Urinary bladder (tissue), 4 donors: Measurements from ENCODE around the gene AGR3. TPM values are rescaled to one million over a fixed set of nuclear protein-coding genes. Genes with fewer than 3 reads are reported as not detected.
A peak's percentile ranks its signal among the peaks of the same experiment; 100 is the strongest.
"Not testable (repeated sequence)": the region's sequence is repeated elsewhere in the genome, so short reads cannot be mapped to it uniquely, and the experiment has no call there.

Experiments used
- DNase-seq: peaks from one replicate; pipeline ENCODE4 v3.0.0-alpha.2; 2015; ENCODE audit errors: extremely low spot score
- H3K27ac ChIP-seq: one replicate; pipeline ENCODE4 v1.5.1; 2013; ENCODE audit warnings: low read depth, mild to moderate bottlenecking, moderate library complexity
- H3K36me3 ChIP-seq: one replicate; pipeline ENCODE4 v1.6.1; 2013; ENCODE audit warnings: mild to moderate bottlenecking, moderate library complexity; ENCODE audit not compliant: insufficient read depth
- H3K4me1 ChIP-seq: one replicate; pipeline ENCODE4 v1.6.1; 2013; ENCODE audit warnings: mild to moderate bottlenecking, moderate library complexity; ENCODE audit not compliant: insufficient read depth
- H3K4me3 ChIP-seq: one replicate; pipeline ENCODE4 v1.5.1; 2013; ENCODE audit warnings: low read depth, low read length
- WGBS: extraction: QIAGEN DNeasy Blood & Tissue Kit; methylation state at CpG from one replicate; pipeline ENCODE4 v1.1.7; 2013; 5-methylcytosine and 5-hydroxymethylcytosine counted together
- polyA plus RNA-seq: library from polyadenylated mRNA; stranded (reverse); fragments of 200-250 nt; gene quantifications from one replicate; pipeline ENCODE4 v1.2.3, GENCODE V29; 2013
- total RNA-seq: library from RNA; depleted of rRNA; stranded (reverse); fragments of >200 nt; gene quantifications from one replicate; pipeline ENCODE4 v1.2.3, GENCODE V29; 2014
- donor health status: healthy with polysubstance abuse.
- donor health status: healthy.

AGR3 gene
- total and polyA plus RNA-seq, 2 donors = 6.8 to 16.8 TPM

DNA sequence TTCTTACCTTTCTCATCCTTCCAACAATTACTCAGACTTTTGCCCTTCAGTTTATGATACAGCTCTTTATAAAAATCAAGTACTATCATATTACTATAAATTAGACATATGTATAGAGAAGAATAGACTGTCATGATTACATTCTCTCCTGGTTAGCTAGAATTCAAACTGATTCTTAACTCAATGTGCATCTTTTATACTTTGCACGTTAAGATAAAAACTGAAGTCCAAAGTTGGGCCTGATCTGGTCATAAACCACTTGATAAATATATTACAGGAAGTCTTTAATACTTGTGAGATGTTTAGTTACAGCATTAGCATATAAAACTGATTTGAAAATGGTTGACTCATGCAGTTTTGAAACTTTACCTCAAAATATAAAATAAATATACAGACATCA, 2.6 kb downstream of the AGR3 start:
- Histone ChIP-seq H3K4me1 (peaks cover 3% of the 10 kb centered on the region), H3K4me3 (no peak overlapping the region), H3K27ac (no peak overlapping the region), H3K36me3 (no peaks in the 10 kb centered on the region)
- no peak for DNase-seq
- 61% methylated on average over 1 of the region's 1 CpG for whole genome bisulfite sequencing

DNA sequence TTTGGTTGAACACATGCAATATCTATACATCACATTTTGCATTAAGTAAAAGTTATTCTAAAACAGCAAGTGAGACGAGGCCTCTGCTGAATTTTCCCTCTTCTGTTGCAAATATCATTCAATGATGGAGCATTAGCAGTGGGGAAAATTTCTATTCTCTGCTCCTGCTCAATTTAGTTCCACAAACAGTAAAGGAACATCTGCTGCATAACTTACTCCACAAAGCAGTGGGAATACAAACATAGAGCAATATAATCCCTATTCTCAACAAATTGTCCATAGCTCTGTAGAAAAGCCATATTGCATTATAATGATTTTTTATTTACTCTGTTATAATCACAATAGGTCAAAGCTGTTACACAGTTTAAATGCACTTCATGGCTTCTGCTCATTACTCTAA, 5.9 kb downstream of the AGR3 start:
- 88% methylated on average over 1 of the region's 1 CpG for WGBS
- no peak overlapping the region for H3K4me3 ChIP-seq
- H3K4me1 ChIP-seq = peaks cover 3% of the 10 kb centered on the region
- H3K36me3 ChIP-seq = no peaks in the 10 kb centered on the region
- H3K27ac ChIP-seq = no peak overlapping the region
- no peak for DNase-seq

DNA sequence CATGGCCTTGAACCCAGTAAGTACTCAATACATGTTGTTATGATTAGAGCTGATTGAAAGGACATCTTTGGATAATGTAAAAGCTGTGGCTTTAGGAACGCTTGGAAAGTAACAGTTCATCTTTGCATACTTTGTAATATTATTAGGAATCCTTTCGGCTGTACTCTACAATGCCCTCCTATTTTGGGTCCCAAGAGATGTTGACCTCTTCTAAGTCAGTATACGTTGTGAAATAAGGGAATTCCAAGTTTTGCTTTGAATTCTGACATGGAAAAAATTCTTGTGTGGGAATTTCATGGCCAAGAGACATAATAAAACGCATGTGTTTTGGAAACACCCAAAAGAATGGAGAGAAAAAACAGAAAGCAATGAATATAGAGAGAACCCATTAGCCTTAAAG, 7.7 kb downstream of the AGR3 start:
- WGBS = 60% methylated on average over 4 of the region's 4 CpGs
- Histone ChIP-seq H3K4me1 (no peaks in the 10 kb centered on the region), H3K36me3 (no peaks in the 10 kb centered on the region), H3K4me3 (no peak overlapping the region), H3K27ac (no peak overlapping the region)
- DNase-seq = no peak

DNA sequence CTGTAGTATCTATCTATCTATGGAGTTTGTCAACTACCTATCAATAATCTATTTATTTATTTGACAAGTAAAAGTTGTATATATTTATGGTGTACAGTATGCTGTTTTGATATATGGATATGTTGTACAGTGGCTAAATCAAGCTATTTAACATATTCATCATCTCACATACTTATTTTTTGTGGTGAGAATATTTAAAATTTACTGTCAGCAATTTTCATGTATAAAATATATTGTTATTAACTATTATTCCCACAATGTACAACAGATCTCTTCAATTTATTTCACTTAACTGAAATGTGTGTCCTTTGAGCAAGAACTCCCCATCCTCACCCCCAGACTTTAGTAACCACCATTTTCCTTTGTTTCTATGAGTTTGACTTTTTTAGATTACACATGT, 14.5 kb downstream of the AGR3 start:
- no peaks in the 10 kb centered on the region for H3K4me1 ChIP-seq
- H3K4me3 ChIP-seq = no peak overlapping the region

DNA sequence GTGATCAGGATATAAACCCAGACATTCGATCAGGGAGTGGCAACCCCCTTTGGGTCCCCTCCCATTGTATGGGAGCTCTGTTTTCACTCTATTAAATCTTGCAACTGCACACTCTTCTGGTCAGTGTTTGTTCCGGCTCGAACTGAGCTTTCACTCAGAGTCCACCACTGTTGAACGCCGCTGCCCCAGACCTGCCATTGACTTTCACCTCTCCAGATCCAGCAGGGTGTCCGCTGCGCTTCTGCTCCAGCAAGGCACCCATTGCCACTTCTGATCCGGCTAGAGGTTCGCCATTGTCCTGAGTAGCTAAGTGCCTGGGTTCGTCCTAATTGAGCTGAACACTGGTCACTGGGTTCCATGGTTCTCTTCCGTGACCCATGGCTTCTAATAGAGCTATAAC, 28.6 kb downstream of the AGR3 start:
- H3K27ac ChIP-seq, DNase-seq: not testable (repeated sequence)
- WGBS = 94% methylated on average over 11 of the region's 11 CpGs

More for the DNA sequence above, 14.5 kb downstream of the AGR3 start:
- Histone ChIP-seq H3K36me3 (no peaks in the 10 kb centered on the region), H3K27ac (no peak overlapping the region)
- DNase-seq = no peak

DNA sequence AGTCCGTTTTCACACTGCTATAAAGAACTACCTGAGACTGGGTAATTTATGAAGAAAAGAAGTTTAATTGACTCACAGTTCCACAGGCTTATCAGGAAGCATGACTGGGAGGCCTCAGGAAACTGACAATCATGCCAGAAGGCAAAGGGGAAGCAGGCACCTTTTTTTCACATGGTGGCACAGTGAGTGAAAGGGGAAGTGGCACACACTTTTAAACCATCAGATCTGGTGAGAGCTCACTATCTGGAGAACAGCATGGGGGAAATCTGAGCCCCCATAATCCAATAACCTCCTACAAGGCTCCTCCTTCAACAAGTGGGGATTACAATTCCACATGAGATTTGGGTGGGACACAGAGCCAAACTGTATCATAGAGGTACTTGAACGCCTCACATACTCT, 30.0 kb downstream of the AGR3 start:
- Histone ChIP-seq H3K36me3 (no peaks in the 10 kb centered on the region), H3K4me3 (no peak overlapping the region), H3K27ac (no peak overlapping the region), H3K4me1 (no peaks in the 10 kb centered on the region)
- no peak for DNase-seq
- WGBS = 47% methylated on average over 2 of the region's 2 CpGs

More for the DNA sequence above, 28.6 kb downstream of the AGR3 start:
- H3K36me3 ChIP-seq, H3K4me3 ChIP-seq, H3K4me1 ChIP-seq: not testable (repeated sequence)

DNA sequence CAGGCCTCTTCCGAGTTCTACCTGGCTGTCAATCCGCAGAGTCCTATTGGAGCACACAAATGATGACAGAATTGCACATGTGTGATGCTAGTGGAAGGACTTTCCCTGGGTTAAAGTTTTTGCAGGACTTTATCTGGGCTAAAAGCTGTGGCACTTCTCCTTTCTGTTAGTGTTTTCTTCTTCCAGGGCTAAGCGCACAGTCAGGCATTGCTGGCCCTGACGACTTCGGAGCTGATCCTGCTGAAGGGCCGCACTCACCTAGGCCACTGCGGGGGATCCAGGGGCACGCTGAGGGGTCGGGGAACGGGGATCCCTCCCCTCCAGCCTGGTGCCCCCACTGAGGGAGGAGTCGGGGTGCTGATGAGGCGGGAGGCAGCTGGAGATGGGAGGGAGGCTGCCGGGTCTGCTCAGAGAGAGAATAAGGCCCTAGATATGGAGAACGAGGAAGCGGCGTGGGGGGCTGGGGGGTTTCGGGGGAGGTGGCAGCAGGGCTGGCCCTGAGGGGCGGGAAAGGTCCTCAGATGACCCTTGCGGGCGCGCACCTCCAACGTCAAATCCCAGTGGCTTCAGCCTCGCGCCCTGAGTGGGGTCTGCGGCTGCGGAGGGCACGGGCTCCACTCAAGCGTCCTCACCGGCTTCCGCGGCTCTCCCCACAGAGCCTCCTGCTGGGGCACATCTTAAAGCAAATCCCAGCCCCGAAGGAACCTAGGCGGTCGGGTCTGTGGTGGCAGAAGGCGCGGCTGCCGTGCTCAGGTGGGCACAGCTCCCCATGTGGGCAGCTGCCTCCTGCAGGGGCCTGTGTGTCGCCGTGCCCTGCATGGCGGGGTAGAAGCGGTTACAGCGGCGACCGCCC, 30.9 kb downstream of the AGR3 start:
- no peak for DNase-seq
- WGBS = 78% methylated on average over 44 of the region's 44 CpGs
- Histone ChIP-seq H3K4me1 (no peaks in the 10 kb centered on the region), H3K36me3 (no peaks in the 10 kb centered on the region), H3K27ac (no peak overlapping the region), H3K4me3 (no peak overlapping the region)

DNA sequence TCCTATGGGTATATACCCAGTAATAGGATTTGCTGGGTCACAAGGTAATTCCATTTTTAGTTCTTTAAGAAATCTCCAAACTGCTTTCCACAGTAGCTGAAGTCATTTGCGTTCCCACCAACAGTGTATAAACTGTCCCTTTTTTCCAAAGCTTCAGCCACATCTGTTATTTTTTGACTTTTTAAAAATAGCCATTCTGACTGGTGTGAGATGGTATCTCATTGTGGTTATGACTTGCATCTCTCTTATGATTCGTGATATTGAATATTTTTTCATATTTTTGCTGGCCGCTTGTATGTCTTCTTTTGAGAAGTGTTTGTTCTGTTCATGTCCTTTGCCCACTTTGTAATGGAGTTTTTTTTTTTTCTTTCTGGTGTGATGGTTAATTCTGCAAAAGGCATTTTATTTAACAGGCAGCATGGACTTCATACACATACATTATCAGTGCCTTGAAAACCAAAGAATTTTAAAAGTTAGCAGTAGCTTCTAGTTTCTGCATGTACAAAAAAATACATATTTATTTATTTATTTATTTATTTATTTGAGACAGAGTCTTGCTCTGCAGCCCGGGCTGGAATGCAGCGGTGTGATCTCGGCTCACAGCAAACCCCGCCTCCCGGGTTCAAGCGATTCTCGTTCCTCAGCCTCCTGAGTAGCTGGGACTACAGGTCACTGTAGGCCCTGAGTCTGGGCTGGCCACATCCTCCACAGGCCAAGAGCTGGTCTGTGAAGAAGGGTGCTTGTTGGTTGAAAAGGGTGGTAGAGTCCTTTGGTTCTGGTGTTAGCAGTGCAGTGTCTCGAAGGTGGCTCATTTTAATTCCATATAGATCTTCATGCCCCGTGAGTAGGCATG, 32.3 kb downstream of the AGR3 start:
- no peak overlapping the region for H3K27ac ChIP-seq
- 94% methylated on average over 12 of the region's 12 CpGs for WGBS
- no peak overlapping the region for H3K4me3 ChIP-seq
- no peak for DNase-seq
- no peaks in the 10 kb centered on the region for H3K4me1 ChIP-seq
- no peaks in the 10 kb centered on the region for H3K36me3 ChIP-seq

DNA sequence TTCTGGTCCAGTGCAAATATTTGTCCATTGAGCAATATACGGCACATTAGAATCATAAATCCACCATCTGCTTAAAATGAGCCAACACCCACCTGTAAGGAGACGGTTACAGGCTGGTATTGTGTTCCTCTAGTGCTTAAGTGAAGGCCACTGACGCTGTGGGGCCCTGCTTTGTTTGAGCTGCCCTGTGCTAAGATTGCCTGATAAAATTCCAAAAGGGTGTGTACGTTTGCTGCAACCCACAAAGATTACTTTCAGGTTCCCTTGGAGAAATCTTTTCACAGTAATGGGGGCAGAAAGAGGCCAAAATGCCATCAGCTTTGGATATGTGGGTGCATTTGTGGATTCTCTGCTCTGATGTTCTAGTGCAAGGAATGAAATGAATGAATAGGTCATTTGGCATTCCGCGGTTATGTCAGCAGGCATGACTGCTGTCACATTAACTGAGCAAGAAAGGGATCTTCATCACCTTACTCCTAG, 34.4 kb downstream of the AGR3 start:
- WGBS = 74% methylated on average over 6 of the region's 6 CpGs
- Histone ChIP-seq H3K27ac (no peak overlapping the region), H3K4me3 (no peak overlapping the region), H3K36me3 (no peaks in the 10 kb centered on the region), H3K4me1 (no peaks in the 10 kb centered on the region)
- peak; percentile 67 for DNase-seq

DNA sequence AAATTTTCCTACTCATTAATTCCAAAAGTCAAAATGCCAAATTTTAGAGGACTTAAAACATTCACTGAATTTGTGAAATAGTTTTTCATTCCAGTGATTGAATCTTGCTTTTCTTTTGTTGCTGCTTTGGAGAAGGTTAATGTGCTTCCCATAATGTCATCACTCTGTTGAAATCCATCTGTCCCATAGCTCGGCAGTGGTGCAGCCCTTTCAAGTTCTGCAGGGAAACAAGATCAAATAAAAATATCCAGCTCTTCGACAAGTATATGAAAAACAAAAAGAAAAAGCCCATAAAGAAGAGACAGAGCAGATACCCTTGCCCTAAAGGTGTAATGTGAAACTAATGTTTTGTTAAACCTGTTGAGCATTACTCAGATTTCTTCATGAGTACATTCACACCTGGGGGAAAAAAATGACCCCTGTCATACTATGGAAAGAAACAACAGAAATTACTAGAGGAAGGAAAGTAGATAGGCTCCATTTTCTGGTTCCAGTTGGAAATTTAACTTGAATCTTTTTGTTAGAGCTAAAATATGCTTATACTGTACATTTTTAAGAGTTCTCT, 35.1 kb downstream of the AGR3 start:
- Histone ChIP-seq H3K4me3 (no peak overlapping the region), H3K27ac (no peak overlapping the region), H3K4me1 (no peaks in the 10 kb centered on the region), H3K36me3 (no peaks in the 10 kb centered on the region)
- DNase-seq = no peak
- 48% methylated on average over 2 of the region's 2 CpGs for WGBS

DNA sequence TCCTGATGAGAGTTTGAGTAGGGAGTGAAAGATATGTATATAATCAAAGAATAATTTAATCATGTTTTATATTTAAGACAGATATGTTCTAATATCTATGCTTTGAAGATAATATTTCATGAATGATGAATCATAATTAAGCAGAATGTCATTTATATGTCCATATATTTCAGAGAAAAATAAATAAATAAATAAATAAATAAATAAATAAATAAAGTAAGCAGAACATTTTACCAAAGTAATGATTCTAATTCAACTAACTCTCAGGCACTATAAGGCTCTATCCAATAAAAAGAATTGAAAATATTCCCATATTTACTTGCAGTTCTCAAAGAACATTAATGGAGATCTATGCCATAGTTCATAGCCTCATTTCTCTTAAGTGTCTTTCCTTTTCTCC, 36.0 kb downstream of the AGR3 start:
- Histone ChIP-seq H3K4me1 (no peaks in the 10 kb centered on the region), H3K36me3 (no peaks in the 10 kb centered on the region), H3K27ac (no peak overlapping the region), H3K4me3 (no peak overlapping the region)
- no peak for DNase-seq

DNA sequence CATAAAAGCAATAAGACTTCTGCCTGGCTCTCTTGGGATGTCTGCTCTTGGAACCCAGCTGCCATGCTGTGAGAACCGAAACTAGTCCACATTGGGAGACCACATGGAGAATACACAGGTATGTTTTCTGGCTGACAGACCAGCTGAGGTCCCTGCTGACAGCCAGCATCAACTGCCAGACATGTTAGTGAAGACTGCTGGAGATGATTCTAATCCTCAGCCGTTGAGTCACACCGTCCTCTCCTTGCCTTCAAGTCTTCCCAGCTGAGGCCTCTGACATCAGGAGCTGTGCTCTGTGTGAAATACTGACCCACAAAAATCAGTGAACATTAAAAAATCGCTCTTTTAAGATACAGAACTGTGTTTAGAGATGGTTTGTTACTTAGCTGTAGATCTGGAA, 40.1 kb downstream of the AGR3 start:
- 89% methylated on average over 4 of the region's 4 CpGs for WGBS

DNA sequence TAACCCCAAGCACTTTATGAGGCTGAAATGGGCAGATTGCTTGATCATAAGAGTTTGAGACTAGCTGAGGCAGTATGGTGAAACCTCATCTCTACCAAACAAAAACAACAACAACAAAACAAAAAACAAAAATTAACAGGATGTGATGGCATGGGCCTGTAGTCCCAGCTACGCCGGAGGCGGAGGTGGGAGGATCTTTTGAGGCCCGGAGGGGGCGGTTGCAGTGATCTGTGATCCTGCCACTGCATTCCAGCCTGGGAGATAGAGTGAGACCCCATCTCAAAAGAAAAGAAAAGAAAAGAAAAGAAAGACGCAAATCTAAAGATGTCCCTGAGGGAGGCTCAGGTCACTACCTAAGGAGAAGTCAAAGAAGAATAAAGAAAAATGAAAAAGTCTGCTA, 41.7 kb downstream of the AGR3 start:
- no peak overlapping the region for H3K4me3 ChIP-seq
- H3K4me1 ChIP-seq = no peaks in the 10 kb centered on the region
- DNase-seq = no peak
- H3K36me3 ChIP-seq = no peaks in the 10 kb centered on the region
- 90% methylated on average over 6 of the region's 6 CpGs for WGBS
- H3K27ac ChIP-seq = no peak overlapping the region

More for the DNA sequence above, 40.1 kb downstream of the AGR3 start:
- Histone ChIP-seq H3K27ac (no peak overlapping the region), H3K4me1 (no peaks in the 10 kb centered on the region), H3K36me3 (no peaks in the 10 kb centered on the region), H3K4me3 (no peak overlapping the region)
- no peak for DNase-seq

DNA sequence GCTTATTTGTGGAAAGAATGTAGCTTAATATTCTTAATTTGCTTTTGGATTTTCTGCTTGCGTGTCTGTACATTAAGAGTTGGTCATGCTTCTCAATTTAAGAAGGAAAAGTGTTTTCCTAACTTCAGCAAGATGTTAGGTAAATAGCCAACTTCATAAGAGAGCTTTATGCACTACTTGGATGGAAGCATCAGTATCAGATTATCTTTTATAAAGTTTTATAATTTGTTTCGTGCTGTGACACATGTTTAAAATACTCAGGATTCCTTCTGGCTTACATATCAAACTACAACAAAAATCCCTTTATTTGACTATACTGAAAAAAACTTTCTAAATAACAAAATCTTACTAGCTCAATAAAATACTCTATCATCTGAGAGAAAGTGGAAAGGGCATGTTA, 42.1 kb downstream of the AGR3 start:
- 52% methylated on average over 2 of the region's 2 CpGs for WGBS
- DNase-seq = no peak
- no peak overlapping the region for H3K27ac ChIP-seq
- H3K4me1 ChIP-seq = no peaks in the 10 kb centered on the region
- H3K4me3 ChIP-seq = no peak overlapping the region
- no peaks in the 10 kb centered on the region for H3K36me3 ChIP-seq
